Loucy (cell line): ENCODE data around the gene CDKN2C.

Source experiments
- EZH2phosphoT487 ChIP-seq: fragments of 200-600 bp; IDR thresholded peaks from 2 replicates; pipeline ENCODE4 v1.6.1; 2018; ENCODE audit warnings: antibody characterized with exemption, mild to moderate bottlenecking, moderate library complexity, borderline replicate concordance
- TF ChIP-seq, protein P1 (sequence below): fragments of 200-600 bp; sonication (generic); conservative IDR thresholded peaks from 2 replicates; pipeline ENCODE4 v1.5.1; 2014; ENCODE audit warnings: mild to moderate bottlenecking, antibody characterized with exemption, low read length

DNA sequence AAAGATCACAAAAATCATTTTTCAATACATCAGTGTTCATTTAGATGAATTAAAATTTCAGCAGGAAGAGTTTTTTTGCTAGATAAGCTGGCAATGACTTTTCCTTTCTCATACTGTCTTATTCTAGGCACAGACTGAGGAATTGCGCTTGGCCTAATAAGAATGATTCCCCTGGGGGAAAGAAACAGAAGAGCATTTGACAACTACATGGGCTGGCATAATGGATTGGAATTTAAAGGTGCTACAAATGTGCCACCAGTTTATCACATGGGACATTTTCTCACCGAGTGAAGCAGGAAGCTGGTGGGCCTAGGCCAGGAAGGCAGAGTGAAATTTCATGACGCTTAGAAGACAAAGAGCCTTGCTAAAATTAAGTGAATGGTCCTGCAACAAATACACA is 39.3 kb downstream of the CDKN2C start:
- TF ChIP-seq, protein P1, sequence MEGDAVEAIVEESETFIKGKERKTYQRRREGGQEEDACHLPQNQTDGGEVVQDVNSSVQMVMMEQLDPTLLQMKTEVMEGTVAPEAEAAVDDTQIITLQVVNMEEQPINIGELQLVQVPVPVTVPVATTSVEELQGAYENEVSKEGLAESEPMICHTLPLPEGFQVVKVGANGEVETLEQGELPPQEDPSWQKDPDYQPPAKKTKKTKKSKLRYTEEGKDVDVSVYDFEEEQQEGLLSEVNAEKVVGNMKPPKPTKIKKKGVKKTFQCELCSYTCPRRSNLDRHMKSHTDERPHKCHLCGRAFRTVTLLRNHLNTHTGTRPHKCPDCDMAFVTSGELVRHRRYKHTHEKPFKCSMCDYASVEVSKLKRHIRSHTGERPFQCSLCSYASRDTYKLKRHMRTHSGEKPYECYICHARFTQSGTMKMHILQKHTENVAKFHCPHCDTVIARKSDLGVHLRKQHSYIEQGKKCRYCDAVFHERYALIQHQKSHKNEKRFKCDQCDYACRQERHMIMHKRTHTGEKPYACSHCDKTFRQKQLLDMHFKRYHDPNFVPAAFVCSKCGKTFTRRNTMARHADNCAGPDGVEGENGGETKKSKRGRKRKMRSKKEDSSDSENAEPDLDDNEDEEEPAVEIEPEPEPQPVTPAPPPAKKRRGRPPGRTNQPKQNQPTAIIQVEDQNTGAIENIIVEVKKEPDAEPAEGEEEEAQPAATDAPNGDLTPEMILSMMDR, result no peak
- no peak for TF ChIP-seq EZH2phosphoT487
